Left lung (tissue), 10 donors: ENCODE data around the gene SEMA6A. TPM values are rescaled to one million over a fixed set of nuclear protein-coding genes. Genes with fewer than 3 reads are reported as not detected.
A peak's percentile ranks its signal among the peaks of the same experiment; 100 is the strongest.

Source experiments
- ATAC-seq: fragments of 200-7000 bp; cut with Tn5 transposase; one replicate; pipeline ENCODE4 v1.9.1; 2020; ENCODE audit warnings: moderate library complexity
- DNase-seq, 4 donors: peaks; one replicate each; pipeline ENCODE4 v3.0.0-alpha.2; 2013 to 2020
- H3K27ac ChIP-seq, 2 donors: fragments of 200-600 bp; sonication (generic) in 1 of 2; one replicate each; pipeline versions ENCODE4 v1.5.0 to v1.8.0; 2020 to 2021
- H3K27me3 ChIP-seq, 2 donors: fragments of 200-600 bp; sonication (generic) in 1 of 2; one replicate each; pipeline versions ENCODE4 v1.5.0 to v1.8.0; 2020 to 2021
- H3K36me3 ChIP-seq, 2 donors: fragments of 200-600 bp; sonication (generic) in 1 of 2; one replicate each; pipeline versions ENCODE4 v1.5.0 to v1.8.0; 2020 to 2021
- H3K4me1 ChIP-seq, 2 donors: fragments of 200-600 bp; one replicate each; pipeline ENCODE4 v1.8.0; 2021
- H3K4me3 ChIP-seq, 2 donors: fragments of 200-600 bp; sonication (generic) in 1 of 2; one replicate each; pipeline versions ENCODE4 v1.5.0 to v1.8.0; 2020 to 2021; ENCODE audit warnings: mild to moderate bottlenecking in 1 of 2
- H3K9me3 ChIP-seq, 2 donors: fragments of 200-600 bp; sonication (generic) in 1 of 2; one replicate each; pipeline versions ENCODE4 v1.5.0 to v1.8.0; 2020 to 2021
- CTCF ChIP-seq, 2 donors: fragments of 200-600 bp; sonication (generic) in 1 of 2; IDR thresholded peaks; one replicate each; pipeline versions ENCODE4 v1.5.0 to v1.8.0; 2021; ENCODE audit warnings: antibody characterized with exemption in 2 of 2
- intact Hi-C, 2 donors: fragments of 100-400 bp; cut with DNase I; formaldehyde crosslinking; loops; one replicate each; pipeline versions ENCODE4 v1.11.2 to v1.14.2; 2022
- polyA plus RNA-seq, 6 donors: library from polyadenylated mRNA; unstranded; fragments of 120-200 nt; gene quantifications; one replicate each; pipeline ENCODE4 v1.2.1, GENCODE V29; 2013; ENCODE audit not compliant: insufficient read length in 6 of 6
- total RNA-seq, 2 donors: library from RNA; stranded (reverse); fragmentation: NEBNext Ultra II Directional; extraction: Animal tissue kit (Norgen Biotek cat#: 25700); gene quantifications; one replicate each; pipeline ENCODE4 v1.2.1, GENCODE V29; 2021
- donor health status: DM: no; HTN: yes; CAD: no.
- donor health status: DM: no; HTN: no; CAD: no.

Gene SEMA6A
- total and polyA plus RNA-seq, 8 donors, result 15.3 to 45.8 (median 39.6) TPM

GRCh38 chr5:116395226-116395625 is 179.4 kb downstream of the SEMA6A start:
- H3K27ac ChIP-seq, result peak overlapping the region in 1 of 2 donors; percentile 38
- no peak for ATAC-seq
- intact Hi-C loops, result no loop called here

GRCh38 chr5:116394186-116394867 is 180.3 kb downstream of the SEMA6A start:
- intact Hi-C loops, result no loop called here
- H3K27ac ChIP-seq, result no peak overlapping the region
- ATAC-seq, result no peak
- H3K27me3 ChIP-seq, result no peaks in the 10 kb centered on the region
- peaks cover 0 to 6% of the 10 kb centered on the region in 2 donors for H3K4me1 ChIP-seq
- no peaks in the 10 kb centered on the region for H3K36me3 ChIP-seq
- H3K9me3 ChIP-seq, result no peaks in the 10 kb centered on the region
- no peak overlapping the region for H3K4me3 ChIP-seq
- TF ChIP-seq CTCF (IDR thresholded peaks at IDR 0.05), result no peak
- DNase-seq, result no peak

More at GRCh38 chr5:116395226-116395625, 179.4 kb downstream of the SEMA6A start:
- Histone ChIP-seq H3K27me3 (no peaks in the 10 kb centered on the region), H3K4me3 (no peak overlapping the region), H3K36me3 (no peaks in the 10 kb centered on the region), H3K4me1 (peaks cover 0 to 6% of the 10 kb centered on the region in 2 donors), H3K9me3 (no peaks in the 10 kb centered on the region)
- no peak for DNase-seq
- TF ChIP-seq CTCF (IDR thresholded peaks at IDR 0.05), result no peak
